BJ (cell line): ENCODE measurements around the gene NGRN. TPM values are rescaled to one million over a fixed set of nuclear protein-coding genes. Genes with fewer than 3 reads are reported as not detected.

Source experiments
- CTCF ChIA-PET: fragments of 350-600 bp; formaldehyde crosslinking; extraction: SDS; loops from one replicate; lab custom pipeline; 2021; ENCODE audit warnings: antibody characterized with exemption, inconsistent platforms; lab: Yijun Ruan, JAX
- POLR2A ChIA-PET: fragments of 300-600 bp; sonication (Branson Sonifier 250); formaldehyde crosslinking; extraction: SDS; loops from one replicate; lab custom pipeline; 2021; ENCODE audit warnings: antibody characterized with exemption; lab: Charles Lee
- DNase-seq: peaks from one replicate; pipeline ENCODE4 v3.0.0-alpha.2; 2011; ENCODE audit warnings: low read depth
- H3K27me3 ChIP-seq: 2 replicates; pipeline ENCODE4 v1.6.0; 2011; ENCODE audit warnings: low read length; ENCODE audit not compliant: control insufficient read depth, insufficient read depth
- H3K36me3 ChIP-seq: 2 replicates; pipeline ENCODE4 v1.5.1; 2011; ENCODE audit warnings: low read length; ENCODE audit not compliant: control insufficient read depth, insufficient read depth
- H3K4me3 ChIP-seq: 2 replicates; pipeline ENCODE4 v1.5.1; 2011; ENCODE audit warnings: low read depth, mild to moderate bottlenecking, control low read depth, low read length
- CTCF ChIP-seq: IDR thresholded peaks from 2 replicates; pipeline ENCODE4 v1.5.1; 2011; ENCODE audit warnings: low read depth, mild to moderate bottlenecking, control low read depth, inconsistent platforms, low read length, moderate library complexity; ENCODE audit not compliant: insufficient read depth
- polyA plus RNA-seq: library from polyadenylated mRNA; depleted of rRNA; stranded (reverse); fragments of >200 nt; gene quantifications from 2 replicates; pipeline ENCODE4 v1.2.3, GENCODE V29; 2011

NGRN gene
- polyA plus RNA-seq, 1 experiment: 63.5 TPM

GRCh38 chr15:90261811-90262210 lies 3.7 kb upstream of the NGRN start:
- ChIA-PET CTCF (interaction anchor here (1.7 to 1.8 kb wide), 2 partner anchors 9 to 32 kb away, joined by 4 read pairs; no protein-coding TSS in a partner anchor), POLR2A (no interaction called here)
- no peak for TF ChIP-seq CTCF
- no peaks in the 10 kb centered on the region for H3K27me3 ChIP-seq
- no peaks in the 10 kb centered on the region for H3K36me3 ChIP-seq
- DNase-seq: no peak
- no peak overlapping the region for H3K4me3 ChIP-seq

GRCh38 chr15:90262426-90262825 lies 3.0 kb upstream of the NGRN start:
- TF ChIP-seq CTCF: no peak
- CTCF ChIA-PET: interaction anchor here (1.7 to 1.8 kb wide), 2 partner anchors 10 to 31 kb away, joined by 4 read pairs; no protein-coding TSS in a partner anchor
- POLR2A ChIA-PET: no interaction called here
- DNase-seq: no peak
- H3K4me3 ChIP-seq: no peak overlapping the region
- H3K27me3 ChIP-seq: no peaks in the 10 kb centered on the region
- H3K36me3 ChIP-seq: no peaks in the 10 kb centered on the region

GRCh38 chr15:90264671-90265070 lies 801 bp upstream of the NGRN start:
- ChIA-PET CTCF (no interaction called here), POLR2A (no interaction called here)
- no peaks in the 10 kb centered on the region for H3K27me3 ChIP-seq
- TF ChIP-seq CTCF: no peak
- no peak for DNase-seq
- H3K4me3 ChIP-seq: peak overlapping the region; percentile 74
- no peaks in the 10 kb centered on the region for H3K36me3 ChIP-seq

GRCh38 chr15:90266061-90266431 lies 574 bp downstream of the NGRN start:
- Histone ChIP-seq H3K4me3 (peak overlapping the region; percentile 74), H3K36me3 (peaks cover 3% of the 10 kb centered on the region; the same call in 1 of the 2 replicates), H3K27me3 (no peaks in the 10 kb centered on the region)
- TF ChIP-seq CTCF: no peak
- ChIA-PET CTCF (interaction anchor here (0.8 to 1.5 kb wide), 2 partner anchors 17 to 216 kb away, joined by 3 to 5 read pairs; no protein-coding TSS in a partner anchor), POLR2A (interaction anchor here (0.5 kb wide), 1 partner anchor 351 kb away, joined by 10 read pairs; no protein-coding TSS in a partner anchor)
- no peak for DNase-seq

GRCh38 chr15:90266485-90266884 lies 1.0 kb downstream of the NGRN start:
- peaks cover 7% of the 10 kb centered on the region for H3K36me3 ChIP-seq
- peak overlapping the region; percentile 74 for H3K4me3 ChIP-seq
- DNase-seq: no peak
- H3K27me3 ChIP-seq: no peaks in the 10 kb centered on the region
- CTCF ChIA-PET: interaction anchor here (0.8 to 1.5 kb wide), 3 partner anchors 16 to 216 kb away, joined by 3 to 5 read pairs (median 3); no protein-coding TSS in a partner anchor
- POLR2A ChIA-PET: no interaction called here
- no peak for TF ChIP-seq CTCF
